ENCODE results near the gene ICAM3. TPM values are rescaled to one million over a fixed set of nuclear protein-coding genes. Genes with fewer than 3 reads are reported as not detected.
"Not testable (repeated sequence)": the region's sequence is repeated elsewhere in the genome, so short reads cannot be mapped to it uniquely, and the experiment has no call there.

Gene ICAM3
- total RNA-seq, 1 donor = 8.5 TPM

DNA sequence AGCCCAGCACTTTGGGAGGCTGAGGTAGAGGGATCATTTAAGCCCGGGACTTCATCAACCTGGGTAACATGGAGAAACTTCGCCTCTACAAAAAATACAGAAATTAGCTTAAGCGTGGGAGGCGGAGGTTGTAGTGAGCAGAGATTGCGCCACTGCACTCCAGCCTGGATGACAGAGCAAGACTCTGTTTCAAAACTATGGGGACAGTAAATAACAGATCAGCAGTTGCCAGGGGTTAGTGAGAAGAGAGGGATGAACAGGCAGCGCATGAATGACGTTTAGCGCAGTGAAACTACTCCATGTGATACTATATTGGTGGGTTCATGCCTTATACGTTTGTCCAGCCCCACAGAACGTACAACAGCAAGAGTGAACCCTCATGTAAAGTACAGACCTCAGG lies 7.1 kb upstream of the ICAM3 start:
- DNase-seq (ENCODE audit: low read depth) = no peak
- H3K4me3 ChIP-seq (ENCODE audit: low read depth, low read length) = no peak overlapping the region
- TF ChIP-seq, protein P1, sequence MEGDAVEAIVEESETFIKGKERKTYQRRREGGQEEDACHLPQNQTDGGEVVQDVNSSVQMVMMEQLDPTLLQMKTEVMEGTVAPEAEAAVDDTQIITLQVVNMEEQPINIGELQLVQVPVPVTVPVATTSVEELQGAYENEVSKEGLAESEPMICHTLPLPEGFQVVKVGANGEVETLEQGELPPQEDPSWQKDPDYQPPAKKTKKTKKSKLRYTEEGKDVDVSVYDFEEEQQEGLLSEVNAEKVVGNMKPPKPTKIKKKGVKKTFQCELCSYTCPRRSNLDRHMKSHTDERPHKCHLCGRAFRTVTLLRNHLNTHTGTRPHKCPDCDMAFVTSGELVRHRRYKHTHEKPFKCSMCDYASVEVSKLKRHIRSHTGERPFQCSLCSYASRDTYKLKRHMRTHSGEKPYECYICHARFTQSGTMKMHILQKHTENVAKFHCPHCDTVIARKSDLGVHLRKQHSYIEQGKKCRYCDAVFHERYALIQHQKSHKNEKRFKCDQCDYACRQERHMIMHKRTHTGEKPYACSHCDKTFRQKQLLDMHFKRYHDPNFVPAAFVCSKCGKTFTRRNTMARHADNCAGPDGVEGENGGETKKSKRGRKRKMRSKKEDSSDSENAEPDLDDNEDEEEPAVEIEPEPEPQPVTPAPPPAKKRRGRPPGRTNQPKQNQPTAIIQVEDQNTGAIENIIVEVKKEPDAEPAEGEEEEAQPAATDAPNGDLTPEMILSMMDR (IDR thresholded peaks at IDR 0.05; ENCODE audit: insufficient read depth, low read length) = no peak

DNA sequence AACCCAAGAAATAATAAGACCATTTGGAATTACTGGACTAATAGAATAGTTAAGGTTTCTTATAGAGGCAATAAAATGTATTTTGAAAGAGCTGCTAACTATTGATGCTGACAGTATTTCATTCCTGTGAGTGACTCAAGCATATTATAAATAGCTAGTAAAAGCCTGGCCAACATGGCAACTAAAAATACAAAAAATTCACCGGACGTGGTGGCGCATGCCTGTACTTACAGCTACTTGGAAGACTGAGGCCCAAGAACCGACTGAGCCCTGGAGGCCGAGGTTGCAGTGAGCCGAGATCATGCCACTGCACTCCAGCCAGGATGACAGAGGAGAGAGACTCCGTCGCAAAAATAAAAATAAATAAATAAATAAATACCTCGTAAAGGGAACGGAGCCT lies 5.4 kb upstream of the ICAM3 start:
- TF ChIP-seq, protein P1 (IDR thresholded peaks at IDR 0.05; ENCODE audit: insufficient read depth, low read length) = no peak
- no peak for DNase-seq (ENCODE audit: low read depth)
- H3K4me3 ChIP-seq (ENCODE audit: low read depth, low read length) = no peak overlapping the region

DNA sequence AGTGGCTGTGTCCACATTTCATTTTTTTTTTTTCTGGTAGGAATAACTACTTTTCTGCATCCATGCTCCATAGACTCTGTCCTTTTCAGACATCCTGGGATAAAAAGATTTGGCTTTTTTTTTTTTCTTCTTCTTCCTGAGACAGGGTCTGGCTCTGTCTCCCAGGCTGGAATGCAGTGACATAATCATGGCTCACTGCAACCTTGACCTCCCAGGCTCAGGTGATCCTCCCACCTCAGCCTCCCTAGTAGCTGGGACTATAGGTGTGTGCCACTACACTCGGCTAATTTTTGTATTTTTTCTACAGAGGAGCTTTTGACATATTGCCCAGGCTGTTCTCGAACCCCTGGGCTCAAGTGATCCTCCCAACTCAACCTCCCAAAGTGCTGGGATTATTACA lies 4.1 kb upstream of the ICAM3 start:
- no peak for DNase-seq (ENCODE audit: low read depth)
- TF ChIP-seq, protein P1 (IDR thresholded peaks at IDR 0.05; ENCODE audit: insufficient read depth, low read length) = no peak
- no peak overlapping the region for H3K4me3 ChIP-seq (ENCODE audit: low read depth, low read length)

DNA sequence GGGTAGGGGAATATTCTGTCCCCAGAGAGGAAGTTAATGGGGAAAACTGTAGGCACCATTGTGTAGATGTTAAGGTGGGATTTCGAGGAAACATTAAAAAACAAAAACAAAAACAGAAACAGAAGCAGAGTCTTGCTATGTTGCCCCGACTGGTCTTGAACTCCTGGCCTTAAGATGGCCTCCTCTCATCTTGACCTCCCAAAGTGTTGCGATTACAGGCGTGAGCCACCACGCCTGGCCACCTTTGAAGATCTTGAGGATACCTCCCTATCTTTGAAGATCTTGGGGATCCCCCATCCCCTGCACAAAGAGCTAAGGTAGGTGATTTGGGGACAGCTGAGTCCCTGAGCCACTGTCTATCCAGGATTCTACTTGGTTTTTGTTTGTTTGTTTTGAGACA lies 553 bp upstream of the ICAM3 start:
- TF ChIP-seq, protein P1 (IDR thresholded peaks at IDR 0.05; ENCODE audit: insufficient read depth, low read length) = no peak
- DNase-seq (ENCODE audit: low read depth) = no peak
- H3K4me3 ChIP-seq (ENCODE audit: low read depth, low read length) = no peak overlapping the region

DNA sequence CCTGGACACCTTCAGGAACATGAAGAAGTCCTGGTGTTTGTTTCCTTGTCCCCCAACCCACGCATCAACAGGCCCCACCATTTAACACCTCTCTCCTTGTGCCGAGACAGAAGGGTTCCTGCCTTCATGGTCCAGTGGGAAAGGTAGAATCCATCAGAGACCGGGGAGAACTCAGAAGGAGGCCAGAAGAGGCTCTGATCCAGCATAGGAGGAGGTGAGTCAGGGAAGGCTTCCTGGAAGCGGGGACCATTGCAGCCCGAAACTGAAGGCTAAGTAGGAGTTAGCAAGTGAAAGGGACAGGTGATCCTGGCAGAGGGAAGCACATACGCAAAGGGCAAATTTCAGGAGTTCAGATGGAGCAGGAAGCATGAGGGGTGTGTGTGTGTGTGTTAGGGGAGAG lies 484 bp downstream of the ICAM3 start:
- DNase-seq (ENCODE audit: low read depth) = no peak
- TF ChIP-seq, protein P1 (IDR thresholded peaks at IDR 0.05; ENCODE audit: insufficient read depth, low read length) = no peak
- no peak overlapping the region for H3K4me3 ChIP-seq (ENCODE audit: low read depth, low read length)

DNA sequence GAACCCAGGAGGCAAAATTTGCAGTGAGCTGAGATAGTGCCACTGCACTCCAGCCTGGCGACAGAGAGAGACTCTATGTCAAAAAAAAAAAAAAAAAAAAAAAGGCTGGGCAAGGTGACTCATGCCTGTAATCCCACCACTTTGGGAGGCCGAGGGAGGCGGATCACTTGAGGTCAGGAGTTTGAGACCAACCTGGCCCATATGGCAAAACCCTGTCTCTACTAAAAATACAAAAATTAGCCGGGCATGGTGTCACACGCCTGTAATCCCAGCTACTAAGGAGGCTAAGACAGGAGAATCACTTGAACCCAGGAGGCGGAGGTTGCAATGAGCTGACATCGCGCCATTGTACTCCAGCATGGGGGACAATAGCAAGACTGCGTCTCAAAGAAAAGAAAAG lies 2.7 kb downstream of the ICAM3 start:
- DNase-seq (ENCODE audit: low read depth); H3K4me3 ChIP-seq (ENCODE audit: low read depth, low read length): not testable (repeated sequence)

DNA sequence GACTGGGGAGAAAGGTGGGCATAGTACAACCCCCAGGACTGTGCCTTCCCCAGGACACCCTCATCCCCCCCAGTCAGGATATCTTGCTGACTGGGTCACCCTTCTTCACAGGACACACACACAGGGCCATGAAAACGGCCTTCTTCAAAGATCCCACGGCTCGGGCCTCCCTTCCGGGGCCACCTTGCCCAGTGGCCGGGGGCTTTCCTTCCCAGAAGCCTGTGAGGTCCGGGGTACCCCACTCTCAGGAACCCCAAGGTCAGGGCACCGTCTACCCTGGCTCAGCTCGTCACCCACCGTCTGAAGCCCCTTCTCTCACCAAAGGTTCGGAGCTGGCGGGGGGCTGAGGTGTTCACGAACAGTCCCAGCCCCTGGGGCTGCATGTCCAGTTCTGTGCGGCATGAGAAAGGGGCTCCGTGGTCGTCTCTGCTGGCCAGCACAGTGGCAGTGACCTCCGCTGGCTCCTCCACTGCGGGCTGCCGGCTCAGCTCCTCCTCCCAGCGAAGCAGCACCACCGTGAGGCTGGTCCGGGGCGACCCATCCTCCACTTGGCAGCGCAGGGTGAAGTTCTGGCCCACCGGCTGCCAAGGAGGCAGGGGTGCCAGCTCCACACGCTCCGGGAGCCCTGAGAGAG lies 4.0 kb downstream of the ICAM3 start:
- TF ChIP-seq, protein P1 (IDR thresholded peaks at IDR 0.05; ENCODE audit: insufficient read depth, low read length) = no peak
- no peak overlapping the region for H3K4me3 ChIP-seq (ENCODE audit: low read depth, low read length)
- no peak for DNase-seq (ENCODE audit: low read depth)
